Cardiac fibroblast (primary cell): ENCODE measurements around the gene ZCCHC24.

Experiments
- DNase-seq, 2 donors: peaks; one replicate each; pipeline versions ENCODE4 v3.0.0 to v3.0.0-alpha.2; 2010; ENCODE audit warnings: low read depth in 2 of 2
- H3K4me3 ChIP-seq, 2 donors: replicated peaks in 1 of 2; 1 replicate in 1 of 2; 2 replicates in 1 of 2; pipeline ENCODE4 v1.5.1; 2011; ENCODE audit warnings: low read depth in 2 of 2, low read length in 2 of 2, mild to moderate bottlenecking in 2 of 2, moderate library complexity in 1 of 2
- TF ChIP-seq, protein P1 (sequence below): IDR thresholded peaks from one replicate; pipeline ENCODE4 v1.5.1; 2011; ENCODE audit warnings: low read depth, mild to moderate bottlenecking, low read length, inconsistent platforms

ZCCHC24 gene

DNA sequence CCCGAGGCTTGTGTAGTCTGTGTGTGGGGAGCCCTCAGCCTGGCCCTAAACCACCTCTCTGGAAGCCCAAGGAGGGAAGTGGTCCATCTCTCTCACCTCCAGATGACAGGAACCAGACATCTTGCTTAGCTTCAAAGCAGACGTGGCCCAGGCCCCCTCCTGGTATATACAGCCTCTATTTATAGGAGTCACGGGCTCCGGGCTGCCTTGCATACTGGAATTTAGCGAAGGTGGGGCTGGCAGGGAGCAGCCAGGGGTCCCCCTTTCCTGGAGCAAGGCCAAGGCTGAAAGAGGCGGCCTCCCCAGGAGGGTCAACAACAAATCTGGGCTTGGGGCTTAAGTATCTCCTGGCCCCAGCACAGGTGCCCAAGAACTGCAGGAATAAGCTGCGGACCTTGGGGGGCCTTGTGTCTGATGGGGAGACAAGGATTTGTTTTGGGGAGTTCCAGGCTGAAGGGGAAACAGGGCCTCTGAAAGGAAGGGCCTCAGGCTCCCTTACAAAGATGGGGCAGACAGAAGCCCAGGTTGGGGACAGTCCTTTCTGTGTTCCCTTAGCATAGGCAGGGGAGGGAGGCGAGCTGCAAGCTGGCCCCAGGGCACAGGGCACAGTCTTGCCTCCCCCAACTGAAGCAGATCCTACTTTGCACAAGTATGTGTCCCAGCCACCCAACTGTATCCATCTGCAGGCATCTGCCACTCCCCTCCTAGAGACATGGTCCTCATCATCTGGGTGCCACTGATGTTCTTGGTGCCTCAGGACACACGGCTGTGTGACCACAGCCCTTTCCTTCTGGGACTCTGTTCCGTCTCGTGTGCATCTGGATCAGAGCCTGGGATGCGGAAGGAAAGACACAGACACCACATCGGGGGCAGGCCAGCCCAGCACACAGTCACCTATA lies 11.9 kb downstream of the ZCCHC24 start:
- TF ChIP-seq, protein P1, sequence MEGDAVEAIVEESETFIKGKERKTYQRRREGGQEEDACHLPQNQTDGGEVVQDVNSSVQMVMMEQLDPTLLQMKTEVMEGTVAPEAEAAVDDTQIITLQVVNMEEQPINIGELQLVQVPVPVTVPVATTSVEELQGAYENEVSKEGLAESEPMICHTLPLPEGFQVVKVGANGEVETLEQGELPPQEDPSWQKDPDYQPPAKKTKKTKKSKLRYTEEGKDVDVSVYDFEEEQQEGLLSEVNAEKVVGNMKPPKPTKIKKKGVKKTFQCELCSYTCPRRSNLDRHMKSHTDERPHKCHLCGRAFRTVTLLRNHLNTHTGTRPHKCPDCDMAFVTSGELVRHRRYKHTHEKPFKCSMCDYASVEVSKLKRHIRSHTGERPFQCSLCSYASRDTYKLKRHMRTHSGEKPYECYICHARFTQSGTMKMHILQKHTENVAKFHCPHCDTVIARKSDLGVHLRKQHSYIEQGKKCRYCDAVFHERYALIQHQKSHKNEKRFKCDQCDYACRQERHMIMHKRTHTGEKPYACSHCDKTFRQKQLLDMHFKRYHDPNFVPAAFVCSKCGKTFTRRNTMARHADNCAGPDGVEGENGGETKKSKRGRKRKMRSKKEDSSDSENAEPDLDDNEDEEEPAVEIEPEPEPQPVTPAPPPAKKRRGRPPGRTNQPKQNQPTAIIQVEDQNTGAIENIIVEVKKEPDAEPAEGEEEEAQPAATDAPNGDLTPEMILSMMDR, result no peak
- DNase-seq, result no peak
- H3K4me3 ChIP-seq, result no peak overlapping the region

DNA sequence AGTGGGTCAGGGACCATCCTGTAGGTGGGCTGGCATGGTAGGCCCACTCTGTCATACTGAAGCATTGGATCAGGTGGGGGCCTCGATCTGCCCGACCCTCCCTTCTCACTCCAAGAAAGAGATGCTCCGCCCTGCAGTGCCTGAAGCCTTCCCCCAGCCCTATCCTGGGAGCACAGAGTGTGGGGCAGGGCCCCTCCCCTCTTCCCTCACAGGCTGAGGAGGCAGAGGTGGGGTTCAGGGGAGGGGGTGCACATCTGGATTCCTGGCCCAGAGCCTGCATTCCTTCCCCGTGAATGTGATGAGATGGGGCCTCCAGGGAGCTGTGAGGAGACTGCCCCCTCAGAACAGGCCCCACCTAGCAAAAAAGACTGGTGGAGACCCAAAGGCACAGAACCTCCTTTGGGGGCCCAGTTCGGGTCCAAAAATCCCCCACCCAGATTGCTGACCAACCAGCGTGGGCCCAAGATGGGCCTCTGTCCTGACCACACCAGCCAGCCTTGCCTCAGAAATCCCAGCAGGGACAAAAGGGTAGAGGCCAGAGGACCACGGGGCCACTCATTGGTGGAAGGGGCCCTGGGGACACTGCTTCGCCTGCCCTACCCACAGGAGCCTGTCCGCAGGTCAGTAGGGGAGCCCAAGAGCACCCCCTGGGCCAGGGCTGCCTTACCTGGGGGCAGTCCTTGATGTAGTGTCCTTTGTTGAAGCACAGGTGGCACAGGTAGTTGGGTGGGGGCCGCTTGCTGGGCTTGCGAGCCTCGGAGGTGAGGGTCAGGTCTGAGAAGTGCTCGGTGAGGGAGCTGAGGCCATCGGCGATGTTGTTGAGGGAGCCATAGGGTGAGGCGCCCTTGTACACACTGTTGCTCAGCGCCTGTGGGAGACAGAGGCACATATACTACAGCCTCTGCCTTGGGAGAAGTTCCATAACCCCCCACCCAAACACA lies 13.3 kb downstream of the ZCCHC24 start:
- DNase-seq, result peak; percentile 35 to 69
- H3K4me3 ChIP-seq, result no peak overlapping the region
- TF ChIP-seq, protein P1, result no peak

DNA sequence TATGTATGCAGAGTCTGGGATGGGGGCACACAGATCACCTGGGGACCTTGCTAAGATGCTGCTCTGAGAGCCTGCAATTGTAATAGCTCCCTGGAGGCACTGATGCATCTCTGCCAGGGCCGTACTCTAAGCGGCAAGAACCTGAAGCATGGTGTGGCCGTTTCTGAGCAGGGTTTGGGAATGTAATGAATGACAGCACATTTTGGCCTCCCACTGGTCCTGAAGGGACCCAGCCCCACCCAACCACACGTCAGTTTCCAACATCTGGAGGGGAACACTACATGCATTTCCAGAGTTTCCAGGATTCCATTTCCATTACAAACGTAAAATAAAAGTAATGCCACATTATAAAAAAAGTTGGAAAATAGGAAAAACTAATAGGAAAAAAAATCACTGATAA lies 14.0 kb downstream of the ZCCHC24 start:
- TF ChIP-seq, protein P1, result no peak
- no peak overlapping the region for H3K4me3 ChIP-seq
- no peak for DNase-seq

DNA sequence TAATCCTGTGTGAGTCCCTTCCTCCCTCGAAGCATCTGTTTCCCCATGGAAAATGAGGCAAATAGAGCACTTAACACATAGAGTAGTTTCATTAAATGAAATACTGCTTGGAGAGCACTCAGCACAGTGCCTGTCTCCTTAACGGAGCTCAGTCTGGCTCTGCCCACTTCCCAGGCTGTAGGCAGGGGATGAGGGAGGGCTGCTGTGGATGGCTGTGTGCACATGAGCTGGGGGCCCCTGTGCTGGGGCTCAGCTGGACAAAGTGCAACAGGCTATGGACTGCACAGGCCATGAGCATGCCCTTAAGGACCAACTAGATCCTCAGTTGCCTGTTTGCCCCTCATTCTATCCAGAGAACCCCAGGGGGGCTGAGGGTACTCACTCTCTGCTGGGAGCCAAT lies 14.5 kb downstream of the ZCCHC24 start:
- no peak for DNase-seq
- H3K4me3 ChIP-seq, result no peak overlapping the region
- TF ChIP-seq, protein P1, result no peak

DNA sequence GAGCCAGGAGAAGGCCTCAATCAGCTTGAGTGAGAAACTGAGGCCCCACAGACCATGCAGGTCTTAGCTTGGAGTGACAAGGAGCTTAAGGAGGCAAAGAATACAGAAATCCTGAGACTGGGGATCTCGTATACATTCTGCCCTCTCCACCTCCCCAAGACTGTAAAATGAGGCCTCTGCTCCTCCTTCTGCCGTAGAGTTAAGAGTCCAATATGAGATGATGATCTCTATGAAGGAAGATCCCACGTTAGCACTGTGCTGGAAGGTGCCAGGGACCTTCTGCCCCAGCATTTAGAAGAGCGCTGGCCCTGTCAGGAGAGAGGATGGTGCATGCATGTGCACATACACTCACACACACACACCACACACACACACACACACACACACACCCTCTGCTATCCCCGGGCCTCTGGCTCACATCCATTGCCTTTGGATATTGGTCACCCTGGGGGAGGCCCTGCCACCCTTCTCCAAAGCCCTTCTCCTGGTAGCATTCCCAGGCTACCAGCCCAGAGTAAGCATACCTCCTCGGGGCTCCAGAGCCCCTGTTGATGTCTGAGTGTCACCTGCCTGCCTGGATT lies 15.0 kb downstream of the ZCCHC24 start:
- no peak for DNase-seq
- no peak overlapping the region for H3K4me3 ChIP-seq
- TF ChIP-seq, protein P1, result no peak

DNA sequence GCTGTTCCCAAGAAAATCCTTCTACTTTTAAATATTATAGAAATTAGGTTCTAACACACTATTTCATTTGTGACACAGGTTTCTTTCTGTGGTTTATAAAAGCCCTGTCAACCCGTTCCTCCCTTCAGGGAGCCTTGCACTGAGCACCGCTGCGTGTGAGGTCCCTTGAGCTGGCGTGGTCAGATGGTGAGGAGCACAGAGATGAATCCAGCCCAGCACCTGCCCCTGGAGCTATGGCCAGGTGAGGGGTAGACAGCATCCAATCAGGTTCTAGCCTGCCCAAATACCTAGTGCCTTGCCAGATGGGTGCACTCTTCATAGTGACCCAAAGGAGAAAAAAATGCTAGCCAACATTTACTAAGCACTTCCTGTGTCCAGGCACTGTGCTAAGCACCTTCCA lies 15.7 kb downstream of the ZCCHC24 start:
- TF ChIP-seq, protein P1, result no peak
- no peak overlapping the region for H3K4me3 ChIP-seq
- DNase-seq, result no peak
